IPS-20b (cell line): ENCODE measurements around the gene SPDYE4.

ENCODE experiments used
- H3K27ac ChIP-seq: one replicate; pipeline ENCODE4 v1.5.1; 2013; ENCODE audit warnings: low read length
- H3K27me3 ChIP-seq: 2 replicates; pipeline ENCODE4 v1.6.1; 2013; ENCODE audit warnings: mild to moderate bottlenecking, low read length, inconsistent platforms; ENCODE audit not compliant: insufficient read depth
- H3K36me3 ChIP-seq: 2 replicates; pipeline ENCODE4 v1.6.1; 2013; ENCODE audit warnings: low read depth, mild to moderate bottlenecking, inconsistent platforms, low read length, moderate library complexity; ENCODE audit not compliant: insufficient read depth
- H3K4me1 ChIP-seq: 2 replicates; pipeline ENCODE4 v1.6.1; 2013; ENCODE audit warnings: mild to moderate bottlenecking, control low read depth, inconsistent platforms, low read length, moderate library complexity; ENCODE audit not compliant: insufficient read depth
- H3K4me3 ChIP-seq: 2 replicates; pipeline ENCODE4 v1.5.1; 2013; ENCODE audit warnings: mild to moderate bottlenecking, low read length, inconsistent platforms
- H3K9ac ChIP-seq: 2 replicates; pipeline ENCODE4 v1.6.1; 2013; ENCODE audit warnings: low read depth, mild to moderate bottlenecking, inconsistent platforms, low read length, moderate library complexity
- H3K9me3 ChIP-seq: 2 replicates; pipeline ENCODE4 v1.6.1; 2013; ENCODE audit warnings: mild to moderate bottlenecking, low read depth, low read length, inconsistent platforms; ENCODE audit not compliant: insufficient read depth

Gene SPDYE4

DNA sequence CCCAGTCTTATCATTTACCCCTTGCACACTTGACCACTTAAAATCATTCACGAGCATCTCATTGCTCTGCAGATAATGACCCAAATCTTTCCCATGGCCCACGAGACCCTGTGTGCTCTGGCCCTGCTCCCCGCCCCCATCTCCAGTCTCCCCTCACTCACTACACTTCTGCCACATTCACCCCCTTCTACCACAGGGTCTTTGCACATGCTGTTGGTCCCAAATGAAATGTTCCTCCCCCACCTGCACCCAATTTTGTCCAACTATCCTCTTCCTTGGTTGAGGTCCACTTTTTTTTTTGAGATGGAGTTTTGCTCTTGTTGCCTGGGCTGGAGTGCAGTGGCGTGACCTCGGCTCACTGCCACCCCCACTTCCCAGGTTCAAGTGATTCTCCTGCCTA lies 52.9 kb downstream of the SPDYE4 start:
- Histone ChIP-seq H3K27me3 (no peaks in the 10 kb centered on the region), H3K27ac (no peak overlapping the region), H3K4me1 (no peaks in the 10 kb centered on the region), H3K9me3 (peaks cover 6% of the 10 kb centered on the region; the same call in 1 of the 2 replicates), H3K36me3 (no peaks in the 10 kb centered on the region), H3K4me3 (no peak overlapping the region), H3K9ac (no peak overlapping the region)

DNA sequence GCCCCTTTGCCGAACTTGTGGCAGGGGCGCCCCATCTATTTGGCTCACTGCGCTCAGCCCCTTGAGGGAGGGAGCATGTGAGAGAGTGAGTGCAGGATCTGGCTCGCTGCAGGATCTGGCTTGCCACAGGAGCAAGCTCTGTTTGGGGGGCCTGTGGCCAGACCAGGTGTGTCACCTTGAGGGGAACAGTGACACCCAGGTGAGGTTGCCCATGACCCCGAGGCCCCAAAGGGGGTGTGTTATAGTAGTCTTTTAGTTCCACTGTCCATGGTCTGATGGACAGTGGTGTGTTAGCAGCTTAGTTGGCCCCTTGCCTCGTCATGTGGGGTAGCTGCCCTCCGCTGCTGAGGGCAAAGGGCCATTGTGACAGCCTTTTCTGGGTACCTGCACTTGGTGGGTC lies 55.3 kb downstream of the SPDYE4 start:
- Histone ChIP-seq H3K27me3 (no peaks in the 10 kb centered on the region), H3K9ac (no peak overlapping the region), H3K27ac (no peak overlapping the region), H3K36me3 (no peaks in the 10 kb centered on the region), H3K4me1 (peaks cover 2% of the 10 kb centered on the region; the same call in 1 of the 2 replicates), H3K4me3 (no peak overlapping the region), H3K9me3 (peaks cover 6% of the 10 kb centered on the region; the same call in 1 of the 2 replicates)

- Histone ChIP-seq H3K9ac (no peak overlapping the region), H3K4me3 (no peak overlapping the region), H3K36me3 (no peaks in the 10 kb centered on the region), H3K27ac (no peak overlapping the region), H3K27me3 (no peaks in the 10 kb centered on the region), H3K4me1 (peaks cover 15% of the 10 kb centered on the region; the same call in 1 of the 2 replicates), H3K9me3 (peaks cover 6% of the 10 kb centered on the region; the same call in 1 of the 2 replicates)
Measured at GRCh38 chr17:8701754-8702153, 56.6 kb downstream of the SPDYE4 start.

GRCh38 chr17:8701221-8701620 lies 57.1 kb downstream of the SPDYE4 start:
- no peak overlapping the region for H3K27ac ChIP-seq
- H3K9ac ChIP-seq = no peak overlapping the region
- no peaks in the 10 kb centered on the region for H3K27me3 ChIP-seq
- H3K4me1 ChIP-seq = peaks cover 19% of the 10 kb centered on the region; the same call in 1 of the 2 replicates
- H3K36me3 ChIP-seq = no peaks in the 10 kb centered on the region
- H3K9me3 ChIP-seq = peaks cover 6% of the 10 kb centered on the region; the same call in 1 of the 2 replicates
- no peak overlapping the region for H3K4me3 ChIP-seq
